Karpas-422 (cell line): Measurements from ENCODE around the gene ABI2. TPM values are rescaled to one million over a fixed set of nuclear protein-coding genes. Genes with fewer than 3 reads are reported as not detected.

Experiments used
- DNase-seq: peaks from one replicate; pipeline ENCODE4 v3.0.0-alpha.2; 2015
- H2AFZ ChIP-seq: fragments of 200-600 bp; sonication (generic); 2 replicates; pipeline ENCODE4 v1.6.1; 2014; ENCODE audit warnings: antibody characterized with exemption, low read length, mixed read lengths
- H3K27ac ChIP-seq: fragments of 200-600 bp; sonication (generic); 2 replicates; pipeline ENCODE4 v1.5.1; 2014; ENCODE audit warnings: mild to moderate bottlenecking, low read length, moderate library complexity
- H3K27me3 ChIP-seq: fragments of 200-600 bp; sonication (generic); 2 replicates; pipeline ENCODE4 v1.6.1; 2014; ENCODE audit warnings: low read length, mixed read lengths
- H3K36me3 ChIP-seq: fragments of 200-600 bp; sonication (generic); 2 replicates; pipeline ENCODE4 v1.6.1; 2014; ENCODE audit warnings: low read length, mixed read lengths; ENCODE audit not compliant: insufficient read depth
- H3K4me1 ChIP-seq: fragments of 200-600 bp; sonication (generic); 2 replicates; pipeline ENCODE4 v1.6.1; 2014; ENCODE audit warnings: mild to moderate bottlenecking, low read length, mixed read lengths
- H3K4me2 ChIP-seq: fragments of 200-600 bp; sonication (generic); 2 replicates; pipeline ENCODE4 v1.6.1; 2014; ENCODE audit warnings: low read length, low read depth, mild to moderate bottlenecking; ENCODE audit not compliant: poor library complexity, severe bottlenecking
- H3K4me3 ChIP-seq: fragments of 200-600 bp; sonication (generic); 2 replicates; pipeline ENCODE4 v1.5.1; 2014; ENCODE audit warnings: mild to moderate bottlenecking, antibody characterized with exemption, low read length, mixed read lengths
- H3K79me2 ChIP-seq: fragments of 200-600 bp; sonication (generic); 2 replicates; pipeline ENCODE4 v1.6.1; 2014; ENCODE audit warnings: mild to moderate bottlenecking, low read length, mixed read lengths
- H3K9ac ChIP-seq: fragments of 200-600 bp; sonication (generic); 2 replicates; pipeline ENCODE4 v1.6.0; 2014; ENCODE audit warnings: low read length
- H3K9me2 ChIP-seq: fragments of 200-600 bp; sonication (generic), shearing (Covaris generic); replicated peaks from 2 replicates; pipeline ENCODE4 v1.6.0; 2014; ENCODE audit warnings: mild to moderate bottlenecking, low read length, moderate library complexity; ENCODE audit not compliant: insufficient read depth
- H3K9me3 ChIP-seq: fragments of 300-700, 200-600 bp; sonication (generic); 2 replicates; pipeline ENCODE4 v1.6.1; 2014; ENCODE audit warnings: low read length, mixed read lengths
- H4K20me1 ChIP-seq: fragments of 200-600 bp; sonication (generic); 2 replicates; pipeline ENCODE4 v1.6.1; 2014; ENCODE audit warnings: mild to moderate bottlenecking, antibody characterized with exemption, low read length, low read depth; ENCODE audit not compliant: insufficient read depth
- total RNA-seq: library from RNA; depleted of rRNA; stranded (reverse); fragments of >200 nt; shearing (Covaris generic); gene quantifications from 2 replicates; pipeline ENCODE4 v1.2.3, GENCODE V29; 2014; ENCODE audit warnings: low replicate concordance; rRNA removed

Gene ABI2
- total RNA-seq, 1 experiment from 2014 or later = 91.9 TPM

- Histone ChIP-seq H3K4me3 (no peak overlapping the region), H2AFZ (no peak overlapping the region)
Measured at GRCh38 chr2:203480623-203481022, 152.4 kb downstream of the ABI2 start.

GRCh38 chr2:203484266-203485112 is 156.3 kb downstream of the ABI2 start:
- Histone ChIP-seq H3K27ac (no peak overlapping the region), H3K4me3 (no peak overlapping the region)

More at GRCh38 chr2:203480623-203481022, 152.4 kb downstream of the ABI2 start:
- Histone ChIP-seq H4K20me1 (no peaks in the 10 kb centered on the region), H3K9ac (no peak overlapping the region), H3K4me1 (no peaks in the 10 kb centered on the region), H3K9me3 (no peaks in the 10 kb centered on the region), H3K9me2 (no peaks in the 10 kb centered on the region), H3K36me3 (no peaks in the 10 kb centered on the region), H3K27me3 (no peaks in the 10 kb centered on the region), H3K79me2 (no peaks in the 10 kb centered on the region), H3K27ac (no peak overlapping the region), H3K4me2 (no peak overlapping the region)
- no peak for DNase-seq

GRCh38 chr2:203489531-203489930 is 161.3 kb downstream of the ABI2 start:
- no peaks in the 10 kb centered on the region for H3K79me2 ChIP-seq
- DNase-seq = no peak
- no peaks in the 10 kb centered on the region for H3K9me2 ChIP-seq
- no peaks in the 10 kb centered on the region for H3K36me3 ChIP-seq
- no peaks in the 10 kb centered on the region for H3K4me1 ChIP-seq
- H3K9me3 ChIP-seq = no peaks in the 10 kb centered on the region
- no peak overlapping the region for H3K4me3 ChIP-seq
- H3K27me3 ChIP-seq = no peaks in the 10 kb centered on the region
- H3K27ac ChIP-seq = no peak overlapping the region
- H2AFZ ChIP-seq = no peak overlapping the region
- H4K20me1 ChIP-seq = no peaks in the 10 kb centered on the region
- no peak overlapping the region for H3K9ac ChIP-seq
- no peak overlapping the region for H3K4me2 ChIP-seq

More at GRCh38 chr2:203484266-203485112, 156.3 kb downstream of the ABI2 start:
- no peaks in the 10 kb centered on the region for H3K9me3 ChIP-seq
- no peaks in the 10 kb centered on the region for H3K4me1 ChIP-seq
- no peaks in the 10 kb centered on the region for H3K9me2 ChIP-seq
- H3K36me3 ChIP-seq = no peaks in the 10 kb centered on the region
- no peak overlapping the region for H2AFZ ChIP-seq
- no peak overlapping the region for H3K9ac ChIP-seq
- H3K27me3 ChIP-seq = no peaks in the 10 kb centered on the region
- H3K79me2 ChIP-seq = no peaks in the 10 kb centered on the region
- DNase-seq = peak; percentile 78
- no peaks in the 10 kb centered on the region for H4K20me1 ChIP-seq
- no peak overlapping the region for H3K4me2 ChIP-seq

- H3K9ac ChIP-seq = no peak overlapping the region
- H3K79me2 ChIP-seq = no peaks in the 10 kb centered on the region
- no peak for DNase-seq
- no peaks in the 10 kb centered on the region for H3K9me2 ChIP-seq
- H3K9me3 ChIP-seq = no peaks in the 10 kb centered on the region
- no peaks in the 10 kb centered on the region for H3K27me3 ChIP-seq
- H3K4me2 ChIP-seq = no peak overlapping the region
- H4K20me1 ChIP-seq = no peaks in the 10 kb centered on the region
- H2AFZ ChIP-seq = no peak overlapping the region
- H3K27ac ChIP-seq = no peak overlapping the region
- no peaks in the 10 kb centered on the region for H3K36me3 ChIP-seq
- no peak overlapping the region for H3K4me3 ChIP-seq
- H3K4me1 ChIP-seq = no peaks in the 10 kb centered on the region
Measured at GRCh38 chr2:203490391-203490790, 162.2 kb downstream of the ABI2 start.

GRCh38 chr2:203492965-203493364 is 164.8 kb downstream of the ABI2 start:
- Histone ChIP-seq H3K9me2 (no peaks in the 10 kb centered on the region), H3K36me3 (no peaks in the 10 kb centered on the region), H3K9me3 (no peaks in the 10 kb centered on the region), H3K27ac (no peak overlapping the region), H3K4me3 (no peak overlapping the region), H2AFZ (no peak overlapping the region), H4K20me1 (no peaks in the 10 kb centered on the region), H3K4me1 (no peaks in the 10 kb centered on the region), H3K79me2 (no peaks in the 10 kb centered on the region), H3K9ac (no peak overlapping the region), H3K4me2 (no peak overlapping the region), H3K27me3 (no peaks in the 10 kb centered on the region)
- DNase-seq = no peak

Other genes starting within 250 kb of the ABI2 start
- gene CYP20A1, start 89.4 kb upstream of the ABI2 start, total RNA-seq = 16.0 and 26.3 TPM in 2 replicates
- not detected in 2 replicates for gene RAPH1, start 206.9 kb downstream of the ABI2 start, total RNA-seq